Measurements from ENCODE around the gene OTULINL. TPM values are rescaled to one million over a fixed set of nuclear protein-coding genes. Genes with fewer than 3 reads are reported as not detected.

The OTULINL gene
- 98.2 TPM for total RNA-seq (2013)
- polyA plus RNA-seq = 100 to 1,000 TPM in 1 of 3 donors, 10 to 100 TPM in 2; 56.8 to 107 (median 92.9) TPM
- polyA minus RNA-seq = 33.5 and 43.8 TPM in 2 replicates
- 12.5 to 88.3 (median 48.0) reads per million in 11 experiments for total RNA-seq

- Histone ChIP-seq H3K79me2 (ENCODE audit: insufficient read depth, low read length) (peaks cover 63% of the 10 kb centered on the region), H3K4me3 (replicated peaks in 1 of 3; ENCODE audit: low read depth in 2 of 3, low read length in 3 of 3) (peak within 1 kb of the TSS; percentile 77 to 94 (median 91)), H3K4me2 (replicated peaks; ENCODE audit: extremely low read depth, low read length, poor library complexity, severe bottlenecking) (peak within 1 kb of the TSS; percentile 82), H3K27ac (ENCODE audit: low read depth in 1 of 2, low read length in 2 of 2) (peak within 1 kb of the TSS; percentile 55 to 91), H3K36me3 (replicated peaks in 1 of 2; ENCODE audit: control insufficient read depth in 1 of 2, insufficient read depth in 2 of 2, low read length in 2 of 2) (no peaks in the 10 kb centered on the region), H3K9me3 (replicated peaks in 1 of 2; ENCODE audit: control insufficient read depth in 1 of 2, insufficient read depth in 1 of 2, low read length in 2 of 2) (no peaks in the 10 kb centered on the region), H4K20me1 (ENCODE audit: insufficient read depth, low read length) (peaks cover 41% of the 10 kb centered on the region), H3K27me3 (ENCODE audit: control insufficient read depth in 2 of 2, insufficient read depth in 2 of 2, low read length in 2 of 2) (no peaks in the 10 kb centered on the region), H3K4me1 (ENCODE audit: control insufficient read depth in 1 of 2, insufficient read depth in 2 of 2, low read length in 2 of 2) (peaks cover 51 to 58% of the 10 kb centered on the region in 2 donors), H2AFZ (ENCODE audit: insufficient read depth, low read depth, low read length, poor library complexity, severe bottlenecking) (peak within 1 kb of the TSS; percentile 86), H3K9ac (ENCODE audit: insufficient read depth, low read length, poor library complexity, severe bottlenecking) (peak within 1 kb of the TSS; percentile 83)
- Mint-ChIP-seq H3K27ac (peak within 1 kb of the TSS; percentile 82 to 95 (median 87)), H3K9me3 (peaks cover 0 to 7% (median 5%) of the 10 kb centered on the region in 7 donors), H3K4me3 (peak within 1 kb of the TSS; percentile 92 to 93), H3K36me3 (peaks cover 5% of the 10 kb centered on the region in 2 donors), H3K4me1 (peaks cover 54% of the 10 kb centered on the region), H3K27me3 (ENCODE audit: low read depth in 3 of 3) (peaks cover 0 to 3% (median 0%) of the 10 kb centered on the region in 3 donors)
- peak; percentile 75 to 78 (median 77) for DNase-seq
- WGBS (ENCODE audit: insufficient coverage) = 4% methylated on average over 58 of the region's 63 CpGs
- intact Hi-C loops (cut with micrococcal nuclease) = loop anchor here (5.0 to 10.0 kb wide), 4 partner anchors 34 to 119 kb away; partner anchors contain the start of gene OTULIN (in 2 of the 2)
- TF ChIP-seq CTCF (IDR thresholded peaks at IDR 0.05) = no peak
These were observed at the start of gene OTULINL for GRCh38 chr5:14581106-14581890. Gene OTULINL (plus strand): TSS chr5:14581792. CDS start chr5:14581895, 103 bp downstream.

- H3K9ac ChIP-seq (ENCODE audit: insufficient read depth, low read length, poor library complexity, severe bottlenecking) = no peak overlapping the region
- DNase-seq = no peak
- peaks cover 14% of the 10 kb centered on the region for H3K4me1 Mint-ChIP-seq
- no peak overlapping the region for H3K4me3 ChIP-seq (replicated peaks in 1 of 3; ENCODE audit: low read depth in 2 of 3, low read length in 3 of 3)
- TF ChIP-seq CTCF (IDR thresholded peaks at IDR 0.05) = no peak
- no peaks in the 10 kb centered on the region for H3K36me3 ChIP-seq (replicated peaks in 1 of 2; ENCODE audit: control insufficient read depth in 1 of 2, insufficient read depth in 2 of 2, low read length in 2 of 2)
- H3K4me3 Mint-ChIP-seq = no peak overlapping the region
- H3K27me3 Mint-ChIP-seq (ENCODE audit: low read depth in 3 of 3) = peaks cover 0 to 4% (median 3%) of the 10 kb centered on the region in 3 donors
- no peak overlapping the region for H2AFZ ChIP-seq (ENCODE audit: insufficient read depth, low read depth, low read length, poor library complexity, severe bottlenecking)
- intact Hi-C loops (cut with micrococcal nuclease) = no loop called here
- peaks cover 0 to 4% (median 1%) of the 10 kb centered on the region in 7 donors for H3K9me3 Mint-ChIP-seq
- H3K9me3 ChIP-seq (replicated peaks in 1 of 2; ENCODE audit: control insufficient read depth in 1 of 2, insufficient read depth in 1 of 2, low read length in 2 of 2) = no peaks in the 10 kb centered on the region
- H3K36me3 Mint-ChIP-seq = peaks cover 0 to 1% of the 10 kb centered on the region in 2 donors
- H3K27ac Mint-ChIP-seq = no peak overlapping the region
- no peak overlapping the region for H3K4me2 ChIP-seq (replicated peaks; ENCODE audit: extremely low read depth, low read length, poor library complexity, severe bottlenecking)
- no peaks in the 10 kb centered on the region for H4K20me1 ChIP-seq (ENCODE audit: insufficient read depth, low read length)
- H3K27ac ChIP-seq (ENCODE audit: low read depth in 1 of 2, low read length in 2 of 2) = no peak overlapping the region
- WGBS (ENCODE audit: insufficient coverage) = 43% methylated on average over 2 of the region's 3 CpGs
- no peaks in the 10 kb centered on the region for H3K79me2 ChIP-seq (ENCODE audit: insufficient read depth, low read length)
- H3K27me3 ChIP-seq (ENCODE audit: control insufficient read depth in 2 of 2, insufficient read depth in 2 of 2, low read length in 2 of 2) = no peaks in the 10 kb centered on the region
- peaks cover 10 to 14% of the 10 kb centered on the region in 2 donors for H3K4me1 ChIP-seq (ENCODE audit: control insufficient read depth in 1 of 2, insufficient read depth in 2 of 2, low read length in 2 of 2)
These were observed 49.4 kb upstream of the OTULINL start for GRCh38 chr5:14532180-14532579.

Measured in CD14-positive monocyte (primary cell).